LNCaP clone FGC (cell line): ENCODE measurements around the gene RPL27.
A peak's percentile ranks its signal among the peaks of the same experiment; 100 is the strongest.

ENCODE experiments used
- DNase-seq: peaks from one replicate; pipeline ENCODE4 v3.0.0-alpha.2; 2011; ENCODE audit warnings: low read depth
- H3K4me3 ChIP-seq: 2 replicates; pipeline ENCODE4 v1.5.1; 2011; ENCODE audit warnings: mild to moderate bottlenecking, low read depth, low read length, control low read depth
- TF ChIP-seq, protein P1 (sequence below): IDR thresholded peaks from 2 replicates; pipeline ENCODE4 v1.5.1; 2012; ENCODE audit warnings: mild to moderate bottlenecking; ENCODE audit not compliant: control insufficient read depth, insufficient read depth; ENCODE audit errors: extremely low read depth

Gene RPL27

GRCh38 chr17:42997984-42998938 is at the start of gene RPL27:
Gene RPL27 (plus strand): TSS chr17:42998419. CDS start chr17:42998751, 332 bp downstream.
- TF ChIP-seq, protein P1, sequence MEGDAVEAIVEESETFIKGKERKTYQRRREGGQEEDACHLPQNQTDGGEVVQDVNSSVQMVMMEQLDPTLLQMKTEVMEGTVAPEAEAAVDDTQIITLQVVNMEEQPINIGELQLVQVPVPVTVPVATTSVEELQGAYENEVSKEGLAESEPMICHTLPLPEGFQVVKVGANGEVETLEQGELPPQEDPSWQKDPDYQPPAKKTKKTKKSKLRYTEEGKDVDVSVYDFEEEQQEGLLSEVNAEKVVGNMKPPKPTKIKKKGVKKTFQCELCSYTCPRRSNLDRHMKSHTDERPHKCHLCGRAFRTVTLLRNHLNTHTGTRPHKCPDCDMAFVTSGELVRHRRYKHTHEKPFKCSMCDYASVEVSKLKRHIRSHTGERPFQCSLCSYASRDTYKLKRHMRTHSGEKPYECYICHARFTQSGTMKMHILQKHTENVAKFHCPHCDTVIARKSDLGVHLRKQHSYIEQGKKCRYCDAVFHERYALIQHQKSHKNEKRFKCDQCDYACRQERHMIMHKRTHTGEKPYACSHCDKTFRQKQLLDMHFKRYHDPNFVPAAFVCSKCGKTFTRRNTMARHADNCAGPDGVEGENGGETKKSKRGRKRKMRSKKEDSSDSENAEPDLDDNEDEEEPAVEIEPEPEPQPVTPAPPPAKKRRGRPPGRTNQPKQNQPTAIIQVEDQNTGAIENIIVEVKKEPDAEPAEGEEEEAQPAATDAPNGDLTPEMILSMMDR = peak; percentile 78
- DNase-seq = peak; percentile 100
- peak within 1 kb of the TSS; percentile 98 for H3K4me3 ChIP-seq

- TF ChIP-seq, protein P1 = no peak
- no peak overlapping the region for H3K4me3 ChIP-seq
- DNase-seq = no peak
Observed at GRCh38 chr17:42950044-42950783, 48.0 kb upstream of the RPL27 start.

GRCh38 chr17:42953669-42954068 is 44.5 kb upstream of the RPL27 start:
- DNase-seq = peak; percentile 76
- TF ChIP-seq, protein P1 = no peak

DNA sequence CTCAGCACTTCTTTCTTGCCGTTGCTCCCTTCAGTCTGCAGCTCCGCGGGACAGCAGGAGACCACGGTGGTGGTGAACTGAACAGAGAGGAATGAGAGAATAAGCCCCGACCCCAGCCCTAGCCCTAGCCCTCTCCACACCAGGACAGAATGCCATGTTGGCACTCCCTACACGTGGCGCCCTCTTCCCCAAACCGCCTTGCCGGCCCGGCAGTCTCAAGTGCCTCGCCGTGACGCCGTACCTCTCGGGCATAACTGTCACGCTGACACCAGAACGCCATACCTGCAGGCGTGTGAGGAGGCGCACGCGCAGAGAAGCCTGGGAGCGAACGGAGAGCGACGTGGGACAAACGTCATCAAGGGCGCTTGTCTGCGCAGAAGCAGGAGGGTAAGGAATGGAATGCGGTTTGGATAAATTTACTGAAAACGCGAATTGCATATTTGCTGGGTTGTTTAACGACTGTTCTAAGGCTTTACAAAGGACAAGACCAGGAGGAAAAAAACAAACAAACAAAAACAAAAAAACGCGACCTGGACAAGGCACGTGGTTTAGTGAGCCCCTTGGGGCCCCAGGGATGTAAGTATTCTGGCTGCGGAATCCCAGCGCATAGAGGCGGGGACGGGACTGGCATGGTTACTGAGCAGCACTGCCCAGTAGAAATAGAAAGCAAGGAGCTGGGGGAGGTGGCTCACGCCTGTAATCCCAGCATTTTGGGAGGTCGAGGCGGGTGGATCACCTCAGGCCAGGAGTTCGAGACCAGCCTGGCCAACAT is 33.9 kb upstream of the RPL27 start, which contains the start of gene AARSD1:
AARSD1 (minus strand) TSS at position 294 of the 772 bp plus-strand sequence; CDS start at position 280, 14 bp downstream.
- TF ChIP-seq, protein P1 = no peak
- DNase-seq = peak; percentile 89
- peak within 1 kb of the TSS; percentile 89 for H3K4me3 ChIP-seq

More at GRCh38 chr17:42953669-42954068, 44.5 kb upstream of the RPL27 start:
- no peak overlapping the region for H3K4me3 ChIP-seq

GRCh38 chr17:42967925-42968324 is 30.3 kb upstream of the RPL27 start:
- DNase-seq = no peak
- H3K4me3 ChIP-seq = no peak overlapping the region
- TF ChIP-seq, protein P1 = no peak

DNA sequence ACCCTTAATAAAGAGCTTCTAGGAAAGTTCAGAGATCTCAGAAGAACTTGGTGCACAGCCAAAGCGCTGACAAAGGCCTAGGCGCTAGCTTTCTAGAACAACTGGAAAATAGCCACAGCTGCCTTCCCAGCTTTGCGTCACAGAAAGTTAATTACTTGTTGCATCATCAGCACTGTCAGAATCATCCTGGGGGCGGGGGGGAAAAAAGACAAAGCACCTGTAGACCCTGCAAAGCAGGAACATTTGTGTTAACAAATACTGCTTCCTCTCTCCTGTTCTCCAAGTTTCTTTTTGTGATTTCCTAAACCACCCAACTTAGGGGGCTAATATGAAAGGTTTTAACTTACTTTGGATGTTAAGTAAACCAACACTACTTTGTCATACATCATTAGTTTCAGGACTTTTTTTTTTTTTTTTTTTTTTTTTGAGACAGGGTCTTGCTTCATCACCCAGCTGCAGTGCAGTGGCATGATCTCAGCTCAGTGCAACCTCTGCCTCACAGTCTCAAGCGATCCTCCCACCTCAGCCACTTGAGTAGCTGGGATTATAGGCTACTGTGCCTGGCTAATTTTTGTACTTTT is 29.1 kb upstream of the RPL27 start:
- no peak overlapping the region for H3K4me3 ChIP-seq
- TF ChIP-seq, protein P1 = no peak
- DNase-seq = no peak
